KOPT-K1 (cell line): Measurements from ENCODE around the gene SLC25A53.
"Not testable (repeated sequence)": the region's sequence is repeated elsewhere in the genome, so short reads cannot be mapped to it uniquely, and the experiment has no call there.

Experiments used
- H3K27ac ChIP-seq: fragments of 200-600 bp; sonication (generic); 2 replicates; pipeline ENCODE4 v1.5.1; 2016; ENCODE audit warnings: antibody characterized with exemption, mild to moderate bottlenecking, low read depth, low read length; ENCODE audit not compliant: poor library complexity, severe bottlenecking
- H3K36me3 ChIP-seq: fragments of 200-600 bp; sonication (generic); 2 replicates; pipeline ENCODE4 v1.5.1; 2017; ENCODE audit warnings: antibody characterized with exemption, mild to moderate bottlenecking, low read length, moderate library complexity; ENCODE audit not compliant: insufficient read depth
- H3K9me3 ChIP-seq: fragments of 200-600 bp; sonication (generic); 2 replicates; pipeline ENCODE4 v1.5.1; 2017; ENCODE audit warnings: antibody characterized with exemption, low read length, mild to moderate bottlenecking; ENCODE audit not compliant: insufficient read depth, poor library complexity, severe bottlenecking

Gene SLC25A53

GRCh38 chrX:104108955-104109354, 47.9 kb downstream of the SLC25A53 start:
- Histone ChIP-seq H3K9me3 (no peaks in the 10 kb centered on the region), H3K36me3 (no peaks in the 10 kb centered on the region), H3K27ac (no peak overlapping the region)

GRCh38 chrX:104105330-104106262, 51.2 kb downstream of the SLC25A53 start:
- H3K36me3 ChIP-seq = no peaks in the 10 kb centered on the region
- H3K9me3 ChIP-seq = no peaks in the 10 kb centered on the region
- no peak overlapping the region for H3K27ac ChIP-seq

- Histone ChIP-seq H3K9me3 (no peaks in the 10 kb centered on the region), H3K27ac (no peak overlapping the region), H3K36me3 (no peaks in the 10 kb centered on the region)
Measured at GRCh38 chrX:104104676-104105075, 52.1 kb downstream of the SLC25A53 start.

- Histone ChIP-seq H3K9me3 (no peaks in the 10 kb centered on the region), H3K36me3 (no peaks in the 10 kb centered on the region), H3K27ac (no peak overlapping the region)
Measured at GRCh38 chrX:104098919-104099318, 57.9 kb downstream of the SLC25A53 start.

- no peaks in the 10 kb centered on the region for H3K9me3 ChIP-seq
- H3K36me3 ChIP-seq = no peaks in the 10 kb centered on the region
- H3K27ac ChIP-seq = no peak overlapping the region
Measured at GRCh38 chrX:104098151-104098808, 58.5 kb downstream of the SLC25A53 start.

GRCh38 chrX:104085919-104086318, 70.9 kb downstream of the SLC25A53 start:
- H3K27ac ChIP-seq = no peak overlapping the region
- H3K9me3 ChIP-seq = no peaks in the 10 kb centered on the region

GRCh38 chrX:104085477-104085876, 71.3 kb downstream of the SLC25A53 start:
- H3K27ac ChIP-seq = no peak overlapping the region
- H3K9me3 ChIP-seq = no peaks in the 10 kb centered on the region
- no peaks in the 10 kb centered on the region for H3K36me3 ChIP-seq

More at GRCh38 chrX:104085919-104086318, 70.9 kb downstream of the SLC25A53 start:
- no peaks in the 10 kb centered on the region for H3K36me3 ChIP-seq

- no peaks in the 10 kb centered on the region for H3K36me3 ChIP-seq
- H3K9me3 ChIP-seq = no peaks in the 10 kb centered on the region
- H3K27ac ChIP-seq = no peak overlapping the region
Measured at GRCh38 chrX:104084534-104085277, 72.1 kb downstream of the SLC25A53 start.

- H3K36me3 ChIP-seq = no peaks in the 10 kb centered on the region
- no peaks in the 10 kb centered on the region for H3K9me3 ChIP-seq
- H3K27ac ChIP-seq = no peak overlapping the region
Measured at GRCh38 chrX:104084063-104084462, 72.7 kb downstream of the SLC25A53 start.

- not testable (repeated sequence) for H3K9me3 ChIP-seq, H3K36me3 ChIP-seq, H3K27ac ChIP-seq
Measured at GRCh38 chrX:104077854-104078253, 79.0 kb downstream of the SLC25A53 start.

- H3K9me3 ChIP-seq, H3K27ac ChIP-seq, H3K36me3 ChIP-seq: not testable (repeated sequence)
Measured at GRCh38 chrX:104075778-104076445, 80.9 kb downstream of the SLC25A53 start, which contains the start of gene TMSB15C. TSS of gene TMSB15C (minus strand) at chrX:104076236.

- not testable (repeated sequence) for H3K9me3 ChIP-seq, H3K27ac ChIP-seq, H3K36me3 ChIP-seq
Measured at GRCh38 chrX:104062636-104063035, 94.2 kb downstream of the SLC25A53 start.

GRCh38 chrX:104054956-104055355, 101.9 kb downstream of the SLC25A53 start:
- not testable (repeated sequence) for H3K27ac ChIP-seq, H3K36me3 ChIP-seq, H3K9me3 ChIP-seq
